TTC549 (cell line): Measurements from ENCODE around the gene C5orf15.
"Not testable (repeated sequence)": the region's sequence is repeated elsewhere in the genome, so short reads cannot be mapped to it uniquely, and the experiment has no call there.

Experiments
- FAIRE-seq: peaks from 2 replicates; lab custom pipeline; 2012; peaks lifted over from hg19 to GRCh38; lab: Jason Lieb, UNC

Gene C5orf15

DNA sequence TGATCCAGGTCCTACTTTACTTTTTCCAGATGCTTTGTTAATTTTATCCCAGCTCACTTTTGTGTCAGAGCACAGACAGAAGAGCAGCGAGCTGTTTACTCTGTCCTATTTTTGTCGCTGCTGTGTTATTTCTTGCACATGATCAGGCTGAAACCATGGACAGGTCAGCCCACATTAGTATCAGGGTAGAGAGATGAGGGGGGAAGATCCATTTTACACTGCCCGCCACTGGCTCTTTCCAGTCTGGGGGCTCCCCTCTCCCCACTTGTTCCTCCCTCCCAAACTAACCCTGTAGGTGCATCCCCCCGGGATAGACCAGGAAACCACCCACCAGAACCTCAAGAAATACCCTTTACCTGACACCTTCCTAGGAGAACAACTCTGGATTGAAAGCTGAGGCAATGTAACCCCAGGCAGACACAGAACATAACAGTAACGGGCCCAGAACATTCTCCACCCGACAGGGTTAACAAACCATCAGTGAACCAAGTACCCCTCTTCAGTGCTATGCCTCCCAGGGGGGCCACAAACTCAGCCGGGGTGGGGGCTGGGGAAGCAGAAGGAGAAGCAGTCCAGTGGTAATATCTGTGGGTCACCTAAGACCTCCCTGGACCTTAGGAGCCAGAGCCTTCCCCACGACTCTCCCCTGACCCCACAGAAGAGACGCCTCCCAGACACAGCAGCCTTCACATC is 26.0 kb upstream of the C5orf15 start:
- FAIRE-seq, result no peak

GRCh38 chr5:133993185-133993936 is 24.9 kb upstream of the C5orf15 start:
- FAIRE-seq, result no peak

DNA sequence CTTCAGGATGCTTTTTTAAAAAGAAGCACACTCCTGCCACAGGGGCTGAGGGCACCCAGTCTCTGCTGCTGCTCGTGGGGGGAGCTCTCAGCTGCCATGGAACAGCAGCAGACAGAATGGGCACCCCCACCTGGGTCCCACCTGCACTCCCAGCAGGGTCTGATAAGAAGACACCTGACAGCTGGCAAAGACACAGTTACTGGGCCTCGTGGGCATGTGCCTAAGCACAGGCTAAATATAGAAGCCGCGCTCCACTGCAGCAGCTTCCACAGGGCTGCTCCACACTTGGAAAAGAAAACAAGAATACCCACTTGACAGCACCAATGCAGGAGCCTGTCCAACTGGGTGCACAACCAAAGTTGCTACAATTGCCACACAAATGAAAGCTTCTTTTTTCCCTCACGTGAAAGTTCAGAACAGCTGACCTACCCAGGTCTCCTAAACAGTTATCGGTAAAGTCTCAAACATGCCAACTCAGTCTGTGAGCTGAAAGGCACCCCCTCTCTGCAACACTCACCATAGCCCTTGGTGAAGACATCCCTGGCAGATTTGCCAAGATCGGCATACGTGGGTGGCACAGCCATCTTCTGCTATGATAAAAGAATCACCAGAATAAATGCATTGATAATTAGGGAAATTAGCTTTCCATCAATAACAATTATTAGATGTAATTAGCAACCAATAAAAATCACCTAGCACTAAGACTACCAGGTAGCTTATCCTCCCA is 24.2 kb upstream of the C5orf15 start:
- FAIRE-seq, result no peak

DNA sequence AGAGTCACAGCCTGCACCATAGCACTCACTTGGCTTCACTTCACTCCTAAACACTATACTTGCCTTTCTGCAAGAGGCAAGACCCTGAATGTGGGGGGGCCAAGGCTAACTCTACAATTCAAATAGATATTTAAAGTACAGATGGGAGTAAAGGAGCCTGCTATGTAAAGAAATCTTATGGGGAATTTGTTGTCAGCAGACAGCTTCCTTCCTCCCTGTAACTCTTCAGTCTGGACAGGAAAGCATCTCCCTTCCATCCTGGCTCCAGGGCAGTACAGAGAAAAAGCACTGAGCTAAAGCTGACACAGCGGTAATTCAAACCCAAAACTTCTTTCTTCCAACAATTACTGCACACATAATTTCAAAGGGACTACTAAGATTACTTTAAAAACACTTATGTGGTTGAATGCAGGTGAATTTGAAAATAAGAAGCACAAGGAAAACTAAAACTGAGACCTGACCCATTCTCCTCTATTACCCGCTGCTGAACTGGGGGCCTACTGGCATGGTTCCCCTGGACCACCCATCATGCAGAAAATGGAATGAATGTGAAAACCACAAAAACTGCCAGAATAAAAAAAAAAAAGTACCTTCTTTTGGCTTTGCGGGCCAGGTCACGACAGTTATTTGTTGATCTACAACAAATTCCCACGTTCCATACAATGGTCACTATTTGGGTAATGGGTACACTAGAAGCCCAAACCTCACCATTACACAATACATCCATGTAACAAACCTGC is 22.9 kb upstream of the C5orf15 start:
- FAIRE-seq, result no peak

GRCh38 chr5:133990396-133990795 is 22.0 kb upstream of the C5orf15 start:
- FAIRE-seq, result no peak

- FAIRE-seq, result no peak
These were observed 17.2 kb upstream of the C5orf15 start for GRCh38 chr5:133985540-133986180.

- no peak for FAIRE-seq
These were observed 15.2 kb upstream of the C5orf15 start for GRCh38 chr5:133983674-133984073.

DNA sequence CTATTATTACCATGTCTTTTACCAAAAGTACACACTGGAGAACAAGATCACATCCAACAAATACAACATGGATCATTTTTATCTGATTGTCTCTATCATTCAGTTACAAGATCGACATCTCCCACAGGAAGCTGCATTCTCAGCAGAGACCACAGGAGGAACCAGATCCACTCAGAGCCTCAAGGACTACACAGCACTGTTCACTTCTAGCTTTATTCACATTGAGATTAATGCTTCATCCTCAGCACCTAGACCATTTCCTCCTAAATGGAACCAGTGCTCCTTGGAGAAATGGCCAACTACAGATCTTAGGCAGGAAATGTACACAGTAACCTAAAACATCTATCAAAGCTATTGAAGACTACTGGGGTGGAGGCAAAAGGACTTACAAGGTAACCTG is 13.3 kb upstream of the C5orf15 start:
- FAIRE-seq, result no peak

DNA sequence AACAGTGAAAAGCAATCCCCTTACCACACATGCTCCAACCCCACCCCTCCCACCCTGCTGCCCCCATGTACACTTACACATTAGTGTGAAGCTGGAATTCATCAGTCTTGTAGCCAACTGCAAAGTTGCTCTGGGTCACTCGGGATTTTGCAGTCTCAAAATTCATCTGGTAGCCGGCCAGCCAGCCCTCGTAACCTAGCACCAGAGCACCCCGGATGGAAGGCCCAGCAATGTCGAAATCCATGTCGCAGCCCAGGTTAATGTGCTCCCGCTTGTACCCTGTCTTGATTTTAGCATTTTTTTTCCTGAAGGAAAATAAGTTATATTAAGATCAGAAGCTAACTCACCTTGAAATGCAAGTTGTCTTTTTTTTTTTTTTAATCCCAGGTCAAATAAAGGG is 12.2 kb upstream of the C5orf15 start:
- FAIRE-seq, result no peak

- no peak for FAIRE-seq
These were observed 10.5 kb upstream of the C5orf15 start for GRCh38 chr5:133978943-133979342.

DNA sequence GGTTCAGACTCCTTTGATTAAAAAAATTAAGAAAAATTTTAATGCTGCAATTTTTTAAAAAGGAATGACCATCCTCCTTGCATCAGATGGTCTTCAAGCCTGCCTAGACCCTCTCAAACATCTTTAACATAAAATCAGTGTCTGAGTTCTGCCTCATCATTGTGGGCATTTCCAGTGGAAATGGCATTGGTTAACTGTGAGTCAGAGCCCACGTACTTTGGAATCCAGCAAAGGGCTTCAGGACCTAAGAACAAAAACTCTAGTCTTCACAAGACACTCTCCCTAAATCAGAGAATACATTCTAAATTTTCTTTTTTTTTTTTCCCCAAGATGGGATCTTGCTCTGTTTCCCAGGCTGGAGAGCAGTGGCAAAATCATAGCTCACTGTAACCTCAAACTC is 9.4 kb upstream of the C5orf15 start:
- FAIRE-seq, result no peak

DNA sequence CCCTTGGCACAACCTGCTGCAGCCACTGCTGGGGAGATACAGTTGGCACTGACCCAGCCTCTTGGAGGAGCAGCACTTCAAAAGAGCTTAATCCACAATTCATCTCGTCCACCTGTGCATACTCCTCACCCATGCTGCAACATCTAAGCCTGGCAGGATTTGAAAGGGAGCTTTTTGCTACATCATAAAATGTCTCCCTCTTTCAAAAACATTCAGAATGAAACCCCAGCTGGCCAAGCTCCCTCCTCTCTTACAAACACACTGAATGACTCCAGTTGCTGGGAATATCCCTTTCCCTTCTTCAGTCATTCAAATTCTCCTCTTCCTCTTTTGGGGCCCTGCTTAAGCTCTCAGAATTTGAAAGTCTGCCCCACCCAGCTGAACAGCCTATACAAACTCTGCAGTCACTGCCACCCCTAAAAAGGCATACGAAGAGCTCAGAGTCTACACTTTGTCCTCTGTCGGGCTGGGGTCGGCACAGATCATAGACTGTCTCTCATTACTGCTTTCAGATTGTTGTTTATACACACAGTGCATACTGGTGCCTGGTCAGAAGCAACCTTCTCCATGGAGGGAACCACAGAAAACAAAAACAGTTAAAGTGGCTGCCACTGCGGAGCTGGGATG is 8.8 kb upstream of the C5orf15 start:
- FAIRE-seq, result no peak

DNA sequence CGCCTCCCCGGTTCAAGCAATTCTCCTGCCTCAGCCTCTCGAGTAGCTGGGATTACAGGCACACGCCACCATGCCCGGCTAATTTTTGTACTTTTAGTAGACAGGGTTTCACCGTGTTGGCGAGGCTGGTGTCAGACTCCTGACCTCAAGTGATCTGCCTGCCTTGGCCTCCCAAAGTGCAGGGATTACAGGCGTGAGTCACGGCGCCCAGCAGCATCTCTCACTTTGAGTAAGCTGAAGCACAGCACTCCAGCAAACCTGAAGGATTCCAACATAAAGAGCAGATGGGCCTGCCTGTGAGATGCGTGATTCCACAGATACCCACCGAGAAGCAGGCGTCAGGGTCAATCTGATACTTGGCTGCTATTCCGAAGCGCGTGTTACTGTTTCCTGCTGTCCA is 7.1 kb upstream of the C5orf15 start:
- FAIRE-seq, result not testable (repeated sequence)

GRCh38 chr5:133974142-133974541 is 5.7 kb upstream of the C5orf15 start:
- no peak for FAIRE-seq

GRCh38 chr5:133970325-133970909 is 2.0 kb upstream of the C5orf15 start:
- FAIRE-seq, result no peak

- FAIRE-seq, result no peak
These were observed 1.4 kb upstream of the C5orf15 start for GRCh38 chr5:133969654-133970324.

GRCh38 chr5:133967698-133968203 is 674 bp downstream of the C5orf15 start:
- FAIRE-seq, result no peak

- FAIRE-seq, result no peak
These were observed 1.3 kb downstream of the C5orf15 start for GRCh38 chr5:133967124-133967523.

- FAIRE-seq, result no peak
These were observed 2.3 kb downstream of the C5orf15 start for GRCh38 chr5:133966090-133966489.

DNA sequence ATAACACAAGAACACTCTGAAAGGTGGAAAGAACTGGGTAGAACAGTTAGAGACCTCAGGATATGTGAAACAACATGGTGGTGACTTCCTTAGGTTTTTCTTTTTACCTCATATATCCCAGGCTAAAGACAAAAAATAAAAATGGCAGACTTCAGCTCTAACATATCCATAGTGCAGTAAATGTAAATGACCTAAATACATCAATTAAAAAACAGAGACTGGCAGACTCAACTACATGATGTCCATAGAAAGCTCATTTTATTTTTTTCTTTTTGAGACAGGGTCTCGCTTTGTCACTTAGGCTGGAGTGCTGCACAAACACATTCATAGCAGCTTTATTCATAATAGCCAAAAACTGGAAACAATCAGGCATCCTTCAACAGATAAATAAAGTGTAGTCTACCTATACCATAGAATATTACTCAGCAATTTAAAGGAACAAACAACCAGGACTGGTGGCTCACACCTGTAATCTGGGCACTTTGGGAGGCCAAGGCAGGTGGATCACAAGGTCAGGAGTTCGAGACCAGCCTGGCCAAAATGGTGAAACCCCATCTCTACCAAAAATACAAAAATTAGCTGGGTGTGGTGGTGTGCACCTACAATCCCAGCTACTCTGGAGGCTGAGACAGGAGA is 4.8 kb downstream of the C5orf15 start:
- no peak for FAIRE-seq
